Measurements from ENCODE around the gene PRR7.

The PRR7 gene

GRCh38 chr5:177477701-177478477 lies 31.3 kb downstream of the PRR7 start:
- in situ Hi-C loops (cut with MboI; ENCODE audit: low sequenced_read_pairs, unreplicated experiment): no loop called here
- no peak for DNase-seq (ENCODE audit: low spot score)

DNA sequence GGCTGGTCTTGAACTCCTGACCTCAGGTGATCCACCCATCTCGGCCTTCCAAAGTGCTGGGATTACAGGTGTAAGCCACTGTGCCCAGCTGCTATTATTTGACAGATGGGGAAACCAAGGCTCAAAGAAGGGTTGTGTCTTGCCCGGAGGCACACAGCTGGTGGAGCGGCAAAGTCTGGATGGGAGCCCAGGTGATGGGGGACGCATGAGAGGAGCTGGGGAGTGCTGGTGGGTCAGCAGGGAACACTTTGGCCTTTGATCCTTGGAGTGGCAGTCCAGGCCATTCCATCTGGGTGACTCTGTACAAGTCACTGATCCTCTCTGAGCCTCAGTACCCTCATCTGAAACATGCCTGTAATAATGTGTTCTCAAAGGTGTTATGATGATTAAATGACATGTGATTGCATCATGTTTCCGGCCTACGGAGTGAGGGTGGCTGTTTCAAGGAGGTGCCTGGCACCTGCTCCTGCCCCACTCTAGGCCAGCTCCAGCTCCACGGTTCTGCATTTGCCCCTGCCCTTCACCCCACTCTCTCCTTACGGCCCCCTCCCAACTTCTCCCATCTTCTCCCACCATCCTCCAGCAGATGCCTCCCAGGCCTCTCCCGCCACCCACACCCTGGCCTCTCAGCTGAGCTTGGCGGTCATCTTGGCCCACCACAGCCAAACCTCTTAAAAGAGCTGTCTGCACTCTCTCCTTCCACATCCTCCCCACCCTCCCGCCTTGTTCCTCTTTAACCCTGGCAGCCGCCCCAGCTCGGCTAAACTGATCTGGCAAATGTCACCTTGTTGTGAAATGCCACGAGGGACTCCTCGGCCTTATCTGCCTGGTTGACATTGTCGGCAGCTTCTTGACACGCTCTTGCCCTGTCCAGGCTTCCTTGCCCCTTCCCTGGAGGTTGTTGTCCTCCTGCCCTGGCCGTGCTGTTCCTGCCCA lies 32.4 kb downstream of the PRR7 start:
- no peak for TF ChIP-seq CTCF (IDR thresholded peaks at IDR 0.05; ENCODE audit: borderline replicate concordance, control extremely low read depth, extremely low read depth, insufficient read depth, missing control alignments)
- in situ Hi-C loops (cut with MboI; ENCODE audit: low sequenced_read_pairs, unreplicated experiment): no loop called here
- DNase-seq (ENCODE audit: low spot score): no peak

More at GRCh38 chr5:177477701-177478477, 31.3 kb downstream of the PRR7 start:
- no peak for TF ChIP-seq CTCF (IDR thresholded peaks at IDR 0.05; ENCODE audit: borderline replicate concordance, control extremely low read depth, extremely low read depth, insufficient read depth, missing control alignments)

- TF ChIP-seq CTCF (IDR thresholded peaks at IDR 0.05; ENCODE audit: borderline replicate concordance, control extremely low read depth, extremely low read depth, insufficient read depth, missing control alignments): no peak
- in situ Hi-C loops (cut with MboI; ENCODE audit: low sequenced_read_pairs, unreplicated experiment): no loop called here
- no peak for DNase-seq (ENCODE audit: low spot score)
Measured at GRCh38 chr5:177479774-177480173, 33.2 kb downstream of the PRR7 start.

- TF ChIP-seq CTCF (IDR thresholded peaks at IDR 0.05; ENCODE audit: borderline replicate concordance, control extremely low read depth, extremely low read depth, insufficient read depth, missing control alignments): no peak
- in situ Hi-C loops (cut with MboI; ENCODE audit: low sequenced_read_pairs, unreplicated experiment): no loop called here
- DNase-seq (ENCODE audit: low spot score): no peak
Measured at GRCh38 chr5:177482359-177482795, 35.8 kb downstream of the PRR7 start.

DNA sequence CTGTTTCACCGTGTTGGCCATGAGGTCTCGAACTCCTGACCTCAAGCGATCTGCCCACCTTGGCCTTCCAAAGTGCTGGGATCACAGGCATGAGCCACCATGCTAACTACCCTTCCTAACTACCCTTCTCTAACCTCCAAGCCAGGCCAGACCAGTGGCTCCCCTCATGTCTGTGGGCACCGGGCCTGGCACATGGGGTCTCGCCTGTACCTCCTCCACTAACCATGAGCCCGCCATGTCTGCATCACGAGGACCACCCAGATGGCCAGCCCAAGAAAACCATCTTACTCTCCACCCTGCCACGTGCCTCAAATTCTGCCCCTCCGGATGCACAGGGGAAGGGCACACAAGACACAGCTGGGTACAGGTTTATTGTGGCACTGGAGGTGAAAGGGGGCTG lies 36.4 kb downstream of the PRR7 start:
- in situ Hi-C loops (cut with MboI; ENCODE audit: low sequenced_read_pairs, unreplicated experiment): no loop called here
- no peak for TF ChIP-seq CTCF (IDR thresholded peaks at IDR 0.05; ENCODE audit: borderline replicate concordance, control extremely low read depth, extremely low read depth, insufficient read depth, missing control alignments)

DNA sequence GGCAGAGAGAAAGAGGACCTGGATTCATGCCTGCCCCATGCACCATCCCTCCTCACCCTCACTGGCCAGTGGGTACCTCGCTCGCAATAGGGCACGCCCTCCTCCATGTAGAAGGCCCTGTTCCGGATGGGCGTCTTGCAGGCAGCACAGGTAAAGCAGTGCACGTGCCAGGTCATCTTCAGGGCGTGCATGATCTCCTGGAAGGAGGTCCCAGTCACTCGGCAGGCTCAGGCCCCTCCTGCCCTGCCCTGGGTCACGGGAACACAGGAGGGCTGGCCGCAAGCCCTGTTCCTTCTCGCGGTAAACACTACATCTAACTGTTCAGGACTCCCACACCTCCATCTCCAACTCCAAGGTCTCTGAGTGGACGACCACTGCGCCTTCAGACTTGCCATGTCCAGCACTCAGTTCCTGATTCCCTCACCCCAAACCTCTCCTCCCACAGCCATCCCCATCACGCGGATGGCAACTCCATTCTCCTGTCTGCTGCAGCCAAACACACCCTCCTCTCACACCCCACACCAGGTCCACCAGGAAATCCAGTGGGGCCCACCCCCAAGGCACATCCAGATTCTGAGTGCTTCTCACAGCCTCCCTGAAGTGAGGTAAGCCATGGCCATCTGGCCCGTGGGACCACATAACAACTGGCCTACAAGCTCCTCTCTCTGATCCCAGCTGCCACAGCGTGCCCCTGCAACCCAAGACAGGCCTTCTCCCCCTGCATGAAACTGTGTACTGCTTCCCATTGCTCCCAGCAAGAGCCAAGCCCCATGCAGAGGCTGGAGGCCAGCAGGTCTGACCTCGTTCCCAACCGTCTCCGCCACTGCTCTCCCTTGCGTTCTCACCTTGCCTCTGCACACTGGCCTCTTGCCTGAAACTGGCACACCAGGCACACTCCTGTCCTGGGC lies 37.6 kb downstream of the PRR7 start:
- no peak for TF ChIP-seq CTCF (IDR thresholded peaks at IDR 0.05; ENCODE audit: borderline replicate concordance, control extremely low read depth, extremely low read depth, insufficient read depth, missing control alignments)
- DNase-seq (ENCODE audit: low spot score): no peak
- in situ Hi-C loops (cut with MboI; ENCODE audit: low sequenced_read_pairs, unreplicated experiment): no loop called here

More for the DNA sequence above, 36.4 kb downstream of the PRR7 start:
- DNase-seq (ENCODE audit: low spot score): no peak
